GM23248 (cell line): ENCODE results near the gene HCN2. TPM values are rescaled to one million over a fixed set of nuclear protein-coding genes. Genes with fewer than 3 reads are reported as not detected.
A peak's percentile ranks its signal among the peaks of the same experiment; 100 is the strongest.

ENCODE experiments used
- DNase-seq: peaks from one replicate; pipeline ENCODE4 v3.0.0-alpha.2; 2015
- H2AFZ ChIP-seq: fragments of 200-600 bp; sonication (generic); 2 replicates; pipeline ENCODE4 v1.6.1; 2016; ENCODE audit warnings: antibody characterized with exemption
- H3F3A ChIP-seq: fragments of 200-600 bp; sonication (generic); 2 replicates; pipeline ENCODE4 v1.6.1; 2016; ENCODE audit warnings: mild to moderate bottlenecking, antibody characterized with exemption, mixed run types; ENCODE audit not compliant: insufficient read depth
- H3K27ac ChIP-seq: fragments of 200-600 bp; sonication (generic); 2 replicates; pipeline ENCODE4 v1.5.1; 2016; ENCODE audit warnings: mild to moderate bottlenecking
- H3K27me3 ChIP-seq: fragments of 200-600 bp; sonication (generic); replicated peaks from 2 replicates; pipeline ENCODE4 v1.6.1; 2016; ENCODE audit warnings: mild to moderate bottlenecking; ENCODE audit not compliant: insufficient read depth
- H3K36me3 ChIP-seq: fragments of 200-600 bp; sonication (generic); 2 replicates; pipeline ENCODE4 v1.6.1; 2016; ENCODE audit warnings: low read depth, mild to moderate bottlenecking
- H3K4me1 ChIP-seq: fragments of 200-600 bp; sonication (generic); 2 replicates; pipeline ENCODE4 v1.6.1; 2016; ENCODE audit warnings: mild to moderate bottlenecking; ENCODE audit not compliant: insufficient read depth
- H3K4me2 ChIP-seq: fragments of 200-600 bp; sonication (generic); one replicate; pipeline ENCODE4 v1.6.1; 2016; ENCODE audit warnings: mild to moderate bottlenecking; ENCODE audit not compliant: unreplicated experiment
- H3K4me3 ChIP-seq: fragments of 200-600 bp; sonication (generic); 2 replicates; pipeline ENCODE4 v1.5.1; 2016; ENCODE audit warnings: mild to moderate bottlenecking
- H3K79me2 ChIP-seq: fragments of 200-600 bp; sonication (generic); 2 replicates; pipeline ENCODE4 v1.6.1; 2016; ENCODE audit warnings: mild to moderate bottlenecking; ENCODE audit not compliant: insufficient read depth
- H3K9ac ChIP-seq: fragments of 200-600 bp; sonication (generic); 2 replicates; pipeline ENCODE4 v1.6.1; 2016; ENCODE audit warnings: mild to moderate bottlenecking
- H3K9me2 ChIP-seq: fragments of 200-600 bp; sonication (generic); 2 replicates; pipeline ENCODE4 v1.6.1; 2016; ENCODE audit warnings: mixed run types, mild to moderate bottlenecking, moderate library complexity; ENCODE audit not compliant: insufficient read depth
- H3K9me3 ChIP-seq: fragments of 200-600 bp; sonication (generic); one replicate; pipeline ENCODE4 v1.6.1; 2017; ENCODE audit warnings: low read depth
- H4K20me1 ChIP-seq: fragments of 200-600 bp; sonication (generic); 2 replicates; pipeline ENCODE4 v1.6.0; 2016; ENCODE audit not compliant: insufficient read depth
- EZH2 ChIP-seq: fragments of 200-600 bp; sonication (generic); IDR thresholded peaks from 2 replicates; pipeline ENCODE4 v1.6.1; 2018; ENCODE audit warnings: antibody characterized with exemption, mild to moderate bottlenecking; ENCODE audit not compliant: insufficient read depth, poor library complexity, severe bottlenecking
- EZH2phosphoT487 ChIP-seq: fragments of 200-600 bp; sonication (generic); IDR thresholded peaks from 2 replicates; pipeline ENCODE4 v1.6.1; 2018; ENCODE audit warnings: antibody characterized with exemption, moderate library complexity, mild to moderate bottlenecking, low read depth; ENCODE audit not compliant: insufficient read depth
- WGBS, 2 experiments: methylation state at CpG; one replicate each; pipeline ENCODE4 v1.1.6; 2015 to 2017; ENCODE audit warnings: low lambda C conversion rate in 2 of 2, low coverage in 1 of 2; ENCODE audit errors: missing lambda C conversion rate in 2 of 2; 5-methylcytosine and 5-hydroxymethylcytosine counted together
- in situ Hi-C: fragments of 300-500 bp; cut with MboI; formaldehyde crosslinking; loops from 2 replicates; pipeline ENCODE4 v1.15.0; 2020
- polyA plus RNA-seq: library from polyadenylated mRNA; unstranded; fragments of >200 nt; fragmentation: Nextera tagmentation; extraction: Ambion mirVana; gene quantifications from 2 replicates; pipeline ENCODE4 v1.2.1, GENCODE V29; 2016
- total RNA-seq: library from RNA; depleted of rRNA; stranded (reverse); fragments of >200 nt; shearing (Covaris generic); gene quantifications from 2 replicates; pipeline ENCODE4 v1.2.3, GENCODE V29; 2014; rRNA removed

The HCN2 gene
- total RNA-seq (1.8 and 3.1 TPM in 2 replicates), polyA plus RNA-seq (0.14 TPM in 1 of 2 replicates, not detected in the other)

GRCh38 chr19:589693-590395 lies at the start of gene HCN2:
TSS of gene HCN2 (plus strand) at chr19:589881. CDS start at chr19:589946, 65 bp downstream.
- no peak within 1 kb of the TSS; the same call in 1 of the 2 replicates for H3K9ac ChIP-seq
- H3K9me3 ChIP-seq = no peaks in the 10 kb centered on the region
- peaks cover 9% of the 10 kb centered on the region for H3K4me1 ChIP-seq
- TF ChIP-seq EZH2phosphoT487 (no peak), EZH2 (no peak)
- H2AFZ ChIP-seq = no peak within 1 kb of the TSS
- H3F3A ChIP-seq = 0 out of 2 replicates have a peak, but pooled peaks cover 7% of the 10 kb centered on the region
- H3K9me2 ChIP-seq = no peaks in the 10 kb centered on the region
- peak within 1 kb of the TSS; percentile 51 for H3K4me3 ChIP-seq
- 0 to 1% methylated on average over 1 to 36 of the region's 132 CpGs for WGBS, 2 experiments
- DNase-seq = peak; percentile 45
- H3K27ac ChIP-seq = no peak within 1 kb of the TSS
- no peaks in the 10 kb centered on the region; the same call in 1 of the 2 replicates for H3K27me3 ChIP-seq
- no peak within 1 kb of the TSS for H3K4me2 ChIP-seq
- H3K36me3 ChIP-seq = no peaks in the 10 kb centered on the region
- H3K79me2 ChIP-seq = no peaks in the 10 kb centered on the region
- no peaks in the 10 kb centered on the region for H4K20me1 ChIP-seq
- in situ Hi-C loops = no loop called here

DNA sequence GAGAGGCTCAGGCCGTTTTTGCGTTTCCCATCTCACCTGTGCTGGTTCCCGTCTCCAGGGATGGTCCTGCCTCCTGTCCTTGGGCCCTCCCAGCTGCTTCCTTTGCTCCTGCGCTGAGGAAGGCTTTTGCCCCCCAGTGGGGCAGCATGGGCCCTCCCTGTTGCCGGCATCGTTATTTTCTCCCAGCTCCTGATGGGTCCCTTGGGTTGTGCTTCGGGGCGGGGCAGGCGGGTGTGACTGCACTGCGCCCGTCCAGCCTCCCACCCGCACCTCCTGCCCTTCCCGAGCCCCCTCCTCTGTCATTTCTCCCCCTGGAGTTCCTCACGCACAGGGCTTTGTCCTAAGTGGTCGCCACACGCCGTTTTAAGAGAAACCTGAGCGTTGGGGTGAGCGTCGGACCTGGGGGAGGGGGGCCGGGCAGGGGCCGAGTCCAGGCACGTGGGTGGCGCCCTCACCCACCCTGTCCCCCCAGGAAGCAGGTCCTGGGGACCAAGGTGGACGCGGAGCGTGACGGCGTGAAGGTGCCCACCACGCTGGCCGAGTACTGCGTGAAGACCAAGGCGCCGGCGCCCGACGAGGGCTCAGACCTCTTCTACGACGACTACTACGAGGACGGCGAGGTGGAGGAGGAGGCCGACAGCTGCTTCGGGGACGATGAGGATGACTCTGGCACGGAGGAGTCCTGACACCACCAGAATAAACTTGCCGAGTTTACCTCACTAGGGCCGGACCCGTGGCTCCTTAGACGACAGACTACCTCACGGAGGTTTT lies 48.6 kb upstream of the HCN2 start:
- Histone ChIP-seq H3K36me3 (no peaks in the 10 kb centered on the region; the same call in 1 of the 2 replicates), H4K20me1 (no peaks in the 10 kb centered on the region), H3F3A (no peaks in the 10 kb centered on the region), H3K9me2 (no peaks in the 10 kb centered on the region), H3K4me3 (no peak overlapping the region), H3K9ac (no peak overlapping the region), H3K4me2 (no peak overlapping the region), H3K79me2 (peaks cover 15% of the 10 kb centered on the region), H3K27me3 (no peaks in the 10 kb centered on the region), H2AFZ (no peak overlapping the region), H3K9me3 (no peaks in the 10 kb centered on the region), H3K4me1 (no peaks in the 10 kb centered on the region), H3K27ac (no peak overlapping the region)
- DNase-seq = no peak
- WGBS, 2 experiments = 87 to 92% methylated on average over 26 to 51 of the region's 51 CpGs
- TF ChIP-seq EZH2 = no peak
- TF ChIP-seq EZH2phosphoT487 = no peak
- in situ Hi-C loops = no loop called here

DNA sequence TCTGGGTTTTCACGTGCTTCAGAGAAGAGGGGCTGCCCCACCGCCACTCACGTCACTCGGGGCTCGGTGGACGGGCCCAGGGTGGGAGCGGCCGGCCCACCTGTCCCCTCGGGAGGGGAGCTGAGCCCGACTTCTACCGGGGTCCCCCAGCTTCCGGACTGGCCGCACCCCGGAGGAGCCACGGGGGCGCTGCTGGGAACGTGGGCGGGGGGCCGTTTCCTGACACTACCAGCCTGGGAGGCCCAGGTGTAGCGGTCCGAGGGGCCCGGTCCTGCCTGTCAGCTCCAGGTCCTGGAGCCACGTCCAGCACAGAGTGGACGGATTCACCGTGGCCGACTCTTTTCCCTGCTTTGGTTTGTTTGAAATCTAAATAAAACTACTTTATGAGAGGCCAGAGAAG lies 48.0 kb upstream of the HCN2 start:
- WGBS, 2 experiments = 93 to 95% methylated on average over 24 to 26 of the region's 26 CpGs
- TF ChIP-seq EZH2 (no peak), EZH2phosphoT487 (no peak)
- no peaks in the 10 kb centered on the region for H4K20me1 ChIP-seq

GRCh38 chr19:542173-542866 lies 47.4 kb upstream of the HCN2 start:
- in situ Hi-C loops = no loop called here
- 92 to 93% methylated on average over 28 to 34 of the region's 34 CpGs for WGBS, 2 experiments

More for the DNA sequence above, 48.0 kb upstream of the HCN2 start:
- in situ Hi-C loops = no loop called here
- no peak for DNase-seq
- Histone ChIP-seq H3K9ac (no peak overlapping the region), H2AFZ (no peak overlapping the region), H3K27ac (no peak overlapping the region), H3K9me2 (no peaks in the 10 kb centered on the region), H3K4me2 (no peak overlapping the region), H3K27me3 (no peaks in the 10 kb centered on the region), H3K79me2 (0 out of 2 replicates have a peak, but pooled peaks cover 10% of the 10 kb centered on the region), H3K4me3 (no peak overlapping the region), H3F3A (no peaks in the 10 kb centered on the region), H3K36me3 (no peaks in the 10 kb centered on the region), H3K4me1 (no peaks in the 10 kb centered on the region), H3K9me3 (no peaks in the 10 kb centered on the region)

More at GRCh38 chr19:542173-542866, 47.4 kb upstream of the HCN2 start:
- Histone ChIP-seq H3K9me3 (no peaks in the 10 kb centered on the region), H3F3A (no peaks in the 10 kb centered on the region), H3K36me3 (no peaks in the 10 kb centered on the region), H3K27ac (no peak overlapping the region), H3K4me3 (no peak overlapping the region), H3K79me2 (0 out of 2 replicates have a peak, but pooled peaks cover 10% of the 10 kb centered on the region), H3K27me3 (no peaks in the 10 kb centered on the region), H3K9me2 (no peaks in the 10 kb centered on the region), H3K9ac (no peak overlapping the region), H4K20me1 (no peaks in the 10 kb centered on the region), H3K4me1 (no peaks in the 10 kb centered on the region), H3K4me2 (no peak overlapping the region), H2AFZ (no peak overlapping the region)
- TF ChIP-seq EZH2 (no peak), EZH2phosphoT487 (no peak)
- no peak for DNase-seq
